ENCODE measurements around the gene LRRC71.

DNA sequence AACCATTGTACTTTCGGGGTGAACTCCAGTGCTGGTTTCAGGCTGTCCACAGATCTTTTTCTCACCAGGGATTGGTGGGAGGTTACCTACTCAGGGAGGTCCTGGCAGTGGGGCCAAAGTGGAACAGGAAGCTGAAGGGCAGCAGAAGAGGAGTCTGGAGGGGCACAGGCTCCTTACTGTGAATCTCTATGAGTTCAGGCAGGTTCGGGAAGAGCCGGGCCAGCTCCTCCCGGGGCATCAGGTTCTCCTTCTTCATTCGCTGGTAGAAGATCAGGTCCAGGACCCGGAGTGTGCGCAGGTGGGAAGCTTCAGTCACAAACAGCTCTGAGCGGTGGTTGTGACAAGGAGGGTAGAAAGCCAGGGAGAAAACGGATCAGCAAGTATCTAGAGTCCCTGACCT lies 26.7 kb downstream of the LRRC71 start:
- TF ChIP-seq POLR2A (IDR thresholded peaks at IDR 0.05; ENCODE audit: extremely low read depth, insufficient read length) = no peak
- no peak for TF ChIP-seq MYC (IDR thresholded peaks at IDR 0.05; ENCODE audit: low read depth, low read length)
- TF ChIP-seq, protein P1, sequence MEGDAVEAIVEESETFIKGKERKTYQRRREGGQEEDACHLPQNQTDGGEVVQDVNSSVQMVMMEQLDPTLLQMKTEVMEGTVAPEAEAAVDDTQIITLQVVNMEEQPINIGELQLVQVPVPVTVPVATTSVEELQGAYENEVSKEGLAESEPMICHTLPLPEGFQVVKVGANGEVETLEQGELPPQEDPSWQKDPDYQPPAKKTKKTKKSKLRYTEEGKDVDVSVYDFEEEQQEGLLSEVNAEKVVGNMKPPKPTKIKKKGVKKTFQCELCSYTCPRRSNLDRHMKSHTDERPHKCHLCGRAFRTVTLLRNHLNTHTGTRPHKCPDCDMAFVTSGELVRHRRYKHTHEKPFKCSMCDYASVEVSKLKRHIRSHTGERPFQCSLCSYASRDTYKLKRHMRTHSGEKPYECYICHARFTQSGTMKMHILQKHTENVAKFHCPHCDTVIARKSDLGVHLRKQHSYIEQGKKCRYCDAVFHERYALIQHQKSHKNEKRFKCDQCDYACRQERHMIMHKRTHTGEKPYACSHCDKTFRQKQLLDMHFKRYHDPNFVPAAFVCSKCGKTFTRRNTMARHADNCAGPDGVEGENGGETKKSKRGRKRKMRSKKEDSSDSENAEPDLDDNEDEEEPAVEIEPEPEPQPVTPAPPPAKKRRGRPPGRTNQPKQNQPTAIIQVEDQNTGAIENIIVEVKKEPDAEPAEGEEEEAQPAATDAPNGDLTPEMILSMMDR (IDR thresholded peaks at IDR 0.05; ENCODE audit: low read depth, low read length) = no peak
- TF ChIP-seq, protein P2, sequence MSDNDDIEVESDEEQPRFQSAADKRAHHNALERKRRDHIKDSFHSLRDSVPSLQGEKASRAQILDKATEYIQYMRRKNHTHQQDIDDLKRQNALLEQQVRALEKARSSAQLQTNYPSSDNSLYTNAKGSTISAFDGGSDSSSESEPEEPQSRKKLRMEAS (IDR thresholded peaks at IDR 0.05; ENCODE audit: low read depth, low read length) = no peak
